HG02610 (cell line): Measurements from ENCODE around the gene MAS1L.

ENCODE experiments used
- ATAC-seq: cut with Tn5 transposase; IDR thresholded peaks from one replicate; pipeline ENCODE4 v1.9.1; 2021; ENCODE audit warnings: mild to moderate bottlenecking, moderate library complexity; ENCODE audit not compliant: unreplicated experiment

MAS1L gene, protein sequence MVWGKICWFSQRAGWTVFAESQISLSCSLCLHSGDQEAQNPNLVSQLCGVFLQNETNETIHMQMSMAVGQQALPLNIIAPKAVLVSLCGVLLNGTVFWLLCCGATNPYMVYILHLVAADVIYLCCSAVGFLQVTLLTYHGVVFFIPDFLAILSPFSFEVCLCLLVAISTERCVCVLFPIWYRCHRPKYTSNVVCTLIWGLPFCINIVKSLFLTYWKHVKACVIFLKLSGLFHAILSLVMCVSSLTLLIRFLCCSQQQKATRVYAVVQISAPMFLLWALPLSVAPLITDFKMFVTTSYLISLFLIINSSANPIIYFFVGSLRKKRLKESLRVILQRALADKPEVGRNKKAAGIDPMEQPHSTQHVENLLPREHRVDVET

DNA sequence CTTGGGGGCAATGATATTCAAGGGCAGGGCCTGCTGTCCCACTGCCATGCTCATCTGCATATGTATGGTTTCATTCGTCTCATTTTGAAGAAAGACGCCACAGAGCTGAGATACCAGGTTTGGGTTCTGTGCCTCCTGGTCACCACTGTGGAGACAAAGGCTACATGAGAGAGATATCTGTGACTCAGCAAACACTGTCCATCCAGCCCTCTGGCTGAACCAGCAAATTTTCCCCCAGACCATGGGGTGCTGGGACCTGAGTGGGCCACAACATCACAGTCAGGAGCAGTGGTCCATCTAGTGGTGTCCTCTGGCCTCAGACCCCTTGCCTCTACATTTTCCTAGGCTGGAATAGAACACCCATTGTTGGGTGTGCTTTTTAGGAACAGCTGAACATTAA, at the start of gene MAS1L:
Gene MAS1L, minus strand, starts transcription at position 297 of the 400 bp plus-strand sequence. Its CDS starts 54 bp downstream, at position 243.
- ATAC-seq: no peak

DNA sequence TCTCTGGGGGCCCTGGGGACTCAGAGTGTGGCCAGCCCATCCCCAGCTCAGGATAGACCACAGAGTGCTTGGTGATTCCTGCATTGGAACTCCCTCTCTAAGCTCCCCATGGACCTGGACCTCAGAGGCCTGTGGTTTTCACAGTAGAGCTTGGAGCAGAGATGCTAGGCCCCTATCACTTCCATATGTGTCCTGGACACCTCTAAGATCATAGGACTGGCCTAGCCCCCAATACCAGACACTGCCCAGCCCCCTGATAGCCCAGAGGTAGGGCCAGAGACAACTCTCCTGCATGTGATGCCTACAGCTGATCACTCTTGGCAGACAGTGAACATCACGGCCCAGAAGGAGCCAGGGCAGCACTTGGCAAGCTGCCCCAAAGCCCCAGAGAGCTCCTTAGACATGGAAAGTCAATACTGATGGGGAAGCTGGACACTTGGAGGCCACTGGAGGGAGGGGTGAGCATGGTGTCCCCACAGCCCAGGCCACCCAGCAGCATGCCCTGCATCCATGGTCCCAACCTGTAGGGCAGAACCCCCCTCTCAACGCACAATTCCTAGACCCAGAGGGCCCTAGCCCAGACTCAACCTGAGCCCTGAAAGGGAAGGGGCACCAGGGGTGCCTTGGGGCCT, 44.7 kb upstream of the MAS1L start:
- ATAC-seq: no peak

DNA sequence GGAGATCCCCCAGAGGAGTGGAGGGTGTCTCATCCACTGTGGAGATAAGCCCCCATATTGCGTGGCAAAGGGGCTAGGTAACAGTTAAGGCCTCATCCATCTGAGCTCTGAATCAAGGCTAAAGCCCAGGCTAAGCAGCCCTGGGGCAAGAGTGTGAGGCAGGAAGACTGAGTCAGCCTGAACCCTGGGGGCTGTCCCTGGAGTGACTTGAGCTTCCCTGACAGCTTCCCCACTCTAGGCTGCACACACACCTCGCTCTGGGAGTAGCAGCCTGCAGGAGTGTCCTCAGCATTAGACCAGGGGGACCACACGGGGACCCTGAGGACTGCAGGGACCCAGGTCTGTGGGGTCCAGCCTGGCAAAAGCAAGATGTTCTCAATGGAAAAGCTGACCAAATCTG, 43.9 kb upstream of the MAS1L start:
- ATAC-seq: peak; percentile 56

DNA sequence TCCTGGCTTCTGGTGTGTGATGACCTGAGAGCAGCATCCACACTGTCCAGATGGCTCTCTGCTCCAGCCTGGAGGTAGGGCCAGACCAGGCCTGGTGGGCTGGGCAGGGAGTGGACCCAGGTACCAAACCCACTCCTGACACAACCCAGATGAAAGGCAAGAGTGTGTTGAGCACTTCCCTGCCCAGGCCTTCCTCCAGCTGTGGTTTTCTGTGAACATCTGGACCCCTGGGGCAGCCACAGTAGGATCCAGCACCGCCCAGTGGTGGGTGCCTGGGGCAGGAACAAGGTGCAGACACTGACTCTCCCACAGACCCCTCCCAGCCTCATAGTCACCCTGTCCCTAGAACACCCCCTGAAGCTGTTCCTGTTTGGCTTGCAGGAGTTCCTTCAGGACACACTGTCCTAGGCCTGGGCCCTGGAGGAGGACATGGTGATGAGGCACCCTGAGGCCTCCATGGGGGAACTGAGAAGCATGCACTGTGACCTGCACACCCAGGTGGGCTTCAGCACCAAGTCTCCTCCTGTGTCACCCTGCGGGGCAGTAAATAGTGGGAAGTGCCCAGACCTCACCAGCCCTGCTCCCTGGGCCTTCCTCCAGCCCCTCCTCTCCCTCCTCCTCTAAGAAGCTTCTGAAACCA, 43.0 kb upstream of the MAS1L start:
- ATAC-seq: no peak

DNA sequence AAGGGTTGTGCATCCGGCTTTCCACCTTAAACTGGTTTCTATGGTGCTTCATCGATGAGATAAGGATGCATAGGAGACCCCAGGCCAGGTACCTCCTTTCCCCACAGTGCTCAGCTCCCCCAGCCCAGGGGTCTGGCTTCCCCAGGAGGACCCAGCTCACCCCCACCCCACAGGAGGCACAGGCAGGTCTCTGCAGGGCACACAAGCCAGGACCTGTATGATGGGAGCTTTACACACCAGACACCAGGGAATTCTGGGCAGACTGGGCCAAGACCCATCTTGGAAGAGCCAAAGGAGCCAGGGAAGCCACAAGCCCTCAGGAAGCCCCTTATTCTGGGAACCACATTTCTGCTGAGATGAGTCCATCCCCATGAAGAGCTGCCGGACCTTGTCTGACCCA, 42.2 kb upstream of the MAS1L start:
- no peak for ATAC-seq

DNA sequence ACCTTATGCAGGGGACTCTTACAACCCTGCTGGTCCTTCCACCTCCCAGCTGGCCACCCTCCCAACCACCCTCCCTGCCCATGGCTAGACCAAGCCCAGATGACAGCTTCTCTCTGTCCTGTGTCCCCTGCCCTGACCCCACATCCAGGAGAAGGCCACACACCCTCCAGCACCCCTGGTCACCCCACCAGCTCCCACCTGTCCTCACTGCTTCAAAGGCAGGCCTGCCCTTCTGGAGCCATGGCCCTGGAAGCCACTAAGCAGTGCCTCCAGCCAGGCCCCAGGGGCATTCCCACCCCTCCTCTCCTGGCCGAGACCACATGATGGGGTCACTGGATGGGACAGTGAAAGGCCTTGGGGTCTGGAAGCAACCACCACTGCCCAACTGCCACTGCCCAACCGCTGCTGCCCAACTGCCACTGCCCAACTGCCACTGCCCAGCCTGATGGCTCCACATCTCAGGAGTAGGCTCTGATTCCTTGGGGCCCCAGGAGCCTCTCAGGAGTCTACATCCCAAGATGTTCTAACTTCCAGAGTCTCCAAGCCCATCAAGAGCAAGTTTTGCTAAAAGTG, 41.3 kb upstream of the MAS1L start:
- no peak for ATAC-seq

DNA sequence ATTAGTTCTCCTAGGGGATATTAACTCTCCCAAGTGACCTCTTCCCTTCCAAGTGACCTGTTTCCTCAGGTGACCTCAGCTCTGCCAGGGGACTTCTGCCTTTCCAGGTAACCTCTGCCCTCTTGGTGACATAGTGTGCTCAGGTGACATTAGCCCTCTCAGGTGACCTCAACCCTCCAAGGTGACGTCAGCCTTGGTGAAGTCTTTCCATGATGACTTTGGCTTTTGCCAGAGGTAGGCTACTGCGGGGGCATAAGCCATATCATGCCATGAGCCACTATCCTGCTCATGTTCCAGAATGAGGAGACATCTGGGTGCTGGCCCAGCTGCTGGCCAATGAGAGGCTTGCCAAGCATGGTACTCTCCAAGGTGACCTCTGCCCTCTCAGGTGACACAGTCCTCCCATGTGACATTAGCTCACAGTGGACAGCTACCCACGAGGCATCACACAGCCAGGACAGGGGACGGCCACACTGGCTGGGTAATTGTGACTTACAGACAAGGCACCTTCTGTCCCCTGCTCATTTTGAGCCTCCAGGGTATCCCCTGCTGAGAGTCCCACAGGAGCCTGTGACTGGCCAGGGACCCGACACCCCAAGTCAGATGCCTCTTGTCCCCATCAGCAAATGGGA, 40.7 kb upstream of the MAS1L start:
- ATAC-seq: no peak

DNA sequence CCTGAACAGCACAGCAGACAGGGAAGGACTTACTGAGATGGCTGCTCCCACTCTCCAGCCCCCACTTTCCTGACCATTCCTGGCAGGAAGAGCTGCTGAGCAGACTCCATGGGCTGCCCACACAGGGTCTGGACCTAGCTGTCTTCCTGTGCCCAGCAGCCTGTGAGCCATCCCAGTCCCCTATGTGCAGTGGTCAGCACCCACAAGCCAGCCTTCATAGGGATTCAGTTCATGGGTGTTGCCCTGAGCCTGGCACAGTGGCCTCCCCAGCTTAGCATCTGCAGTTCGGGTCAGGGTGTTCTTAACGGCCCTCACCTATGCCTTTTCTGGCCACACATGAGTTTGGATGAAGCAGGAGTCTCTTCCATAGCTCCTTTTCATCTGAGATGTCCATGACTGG, 39.8 kb upstream of the MAS1L start:
- no peak for ATAC-seq

DNA sequence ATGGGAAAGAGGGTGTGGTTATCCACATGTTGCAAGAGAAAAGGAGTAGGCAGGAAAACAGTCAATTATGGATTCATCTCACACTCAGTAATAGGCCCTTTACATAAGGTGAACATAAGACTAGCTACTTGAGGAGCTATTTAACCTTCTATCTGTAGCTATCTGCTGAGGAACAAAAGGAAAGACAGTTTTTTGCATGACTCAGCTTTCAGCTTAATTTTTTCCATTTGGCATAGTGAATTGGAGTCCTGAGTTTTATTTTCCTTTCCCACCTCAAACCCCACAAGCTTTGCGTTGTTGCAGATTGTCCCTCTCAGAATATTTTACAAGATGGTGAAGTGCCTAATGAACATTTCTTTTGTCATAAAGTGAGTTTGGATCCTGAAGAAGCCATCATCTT, 39.4 kb upstream of the MAS1L start:
- ATAC-seq: no peak

DNA sequence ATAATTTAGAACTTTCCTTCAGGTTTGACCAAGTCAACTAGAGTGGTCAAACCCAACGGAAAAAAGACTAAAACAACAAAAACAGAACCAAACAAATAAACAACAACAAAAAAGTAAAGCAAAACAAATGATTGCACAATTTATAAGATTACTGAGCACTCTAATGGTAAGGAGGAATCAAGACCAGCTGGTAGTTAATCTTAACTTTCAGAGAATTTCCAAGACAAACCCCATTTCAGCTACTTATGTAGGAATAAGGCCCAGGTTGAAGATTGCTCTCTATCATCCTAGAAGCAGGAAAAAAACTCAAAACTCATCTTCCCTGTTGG, 37.5 kb upstream of the MAS1L start:
- no peak for ATAC-seq

DNA sequence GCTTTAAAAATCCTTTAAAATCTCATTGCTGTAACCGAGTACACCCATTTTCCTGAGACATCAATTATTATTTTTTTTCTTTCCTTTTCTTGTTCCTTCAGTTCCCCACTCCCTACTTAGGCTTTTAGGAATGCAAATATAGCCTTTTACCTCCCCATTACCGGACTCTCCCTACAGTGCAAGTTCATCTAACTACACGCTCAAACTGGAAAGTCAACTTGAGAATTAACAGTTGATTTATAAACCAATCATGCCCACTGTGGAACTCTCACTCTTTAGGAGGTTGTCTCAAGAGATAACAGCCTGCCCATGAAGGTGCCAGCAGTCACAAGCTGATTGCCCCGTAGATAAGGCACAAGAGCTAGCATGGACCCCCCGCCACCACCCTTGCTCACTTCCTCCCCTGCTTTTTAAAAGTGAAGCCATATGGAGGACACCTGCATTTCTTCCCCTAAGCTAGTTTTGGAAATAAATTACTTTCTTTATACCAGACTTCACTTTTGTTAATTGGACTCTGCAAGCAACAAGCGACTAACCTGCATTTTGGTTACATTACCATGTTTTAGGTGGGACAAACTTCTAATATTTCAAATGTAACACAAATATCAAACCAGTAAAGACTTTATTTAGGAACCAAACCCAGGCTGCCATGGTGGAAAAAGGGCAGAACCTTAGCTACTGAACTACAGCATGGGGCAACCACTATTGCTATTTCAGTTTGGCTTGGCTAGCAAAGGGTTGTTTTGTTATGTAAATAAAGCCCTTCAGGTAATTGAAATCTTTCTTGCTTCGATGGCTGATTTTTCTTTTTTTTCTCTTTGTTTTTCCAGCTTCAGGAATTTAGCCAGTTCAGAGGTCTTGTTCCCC, 36.9 kb upstream of the MAS1L start:
- ATAC-seq: no peak

DNA sequence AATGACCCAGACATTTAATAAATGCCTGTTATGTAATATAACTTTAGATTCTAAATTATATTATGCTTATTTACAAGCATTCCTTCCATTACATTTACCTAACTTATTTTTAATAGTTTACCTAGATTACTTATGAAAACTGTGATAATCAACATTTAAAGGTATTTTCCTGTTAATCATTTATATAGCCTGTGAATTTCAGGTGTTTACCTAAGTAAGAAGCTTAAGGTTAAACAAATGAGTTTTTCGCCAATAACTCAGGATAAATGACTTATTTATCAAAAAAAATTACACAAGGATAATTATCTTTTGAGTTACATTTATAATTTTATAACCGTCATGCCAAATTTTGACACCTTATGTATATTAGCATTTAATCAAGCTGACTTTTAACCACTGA, 36.3 kb upstream of the MAS1L start:
- no peak for ATAC-seq

DNA sequence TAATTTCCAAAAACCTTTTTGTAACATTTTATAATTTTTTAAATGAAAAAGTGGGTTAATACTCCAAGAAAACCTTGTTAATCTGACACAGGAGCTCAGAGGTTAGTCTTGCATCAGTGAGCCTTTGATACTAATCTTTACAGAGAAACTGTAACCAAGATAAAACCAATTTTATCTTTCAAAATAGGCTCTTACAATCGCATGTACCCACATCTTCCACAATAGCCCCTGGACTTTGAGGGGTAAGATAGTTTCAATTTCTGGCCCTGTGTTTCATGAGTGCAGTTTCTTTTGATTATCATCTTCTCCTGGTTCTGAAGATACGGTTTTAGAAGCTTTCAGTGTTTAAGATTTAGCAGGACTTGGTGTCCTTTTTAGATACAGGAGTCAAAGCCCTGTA, 34.5 kb upstream of the MAS1L start:
- no peak for ATAC-seq

DNA sequence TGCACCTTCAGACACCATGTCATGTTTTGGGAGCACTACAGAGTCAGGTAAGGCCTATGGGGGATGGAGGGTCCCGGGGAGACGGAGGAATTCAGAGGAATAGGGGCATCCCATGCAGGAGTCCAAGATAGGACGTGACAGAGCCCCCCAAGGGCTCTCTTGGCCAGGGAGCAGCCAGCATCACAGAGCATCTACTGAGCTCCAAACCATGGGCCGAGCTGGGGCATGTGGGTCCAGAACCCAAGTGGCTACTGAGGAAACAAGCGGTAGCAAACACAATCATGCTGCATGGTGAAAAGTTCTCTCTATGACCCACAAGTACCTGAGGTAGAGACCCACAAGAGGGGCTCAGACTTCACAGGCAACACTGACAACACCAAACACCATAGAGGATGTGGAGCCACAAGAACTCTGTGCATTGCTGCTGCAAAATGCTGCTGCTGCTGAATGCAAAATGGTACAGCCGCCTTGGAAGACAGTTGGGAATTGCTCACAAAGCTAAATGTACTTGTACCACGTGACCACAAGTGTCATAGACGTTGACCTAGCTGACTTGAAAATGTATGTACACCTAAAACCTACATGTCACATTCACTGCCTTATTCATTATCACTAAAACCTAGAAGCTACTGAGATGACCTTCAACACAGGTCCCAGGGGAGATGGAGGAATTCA, 33.4 kb upstream of the MAS1L start:
- ATAC-seq: no peak

DNA sequence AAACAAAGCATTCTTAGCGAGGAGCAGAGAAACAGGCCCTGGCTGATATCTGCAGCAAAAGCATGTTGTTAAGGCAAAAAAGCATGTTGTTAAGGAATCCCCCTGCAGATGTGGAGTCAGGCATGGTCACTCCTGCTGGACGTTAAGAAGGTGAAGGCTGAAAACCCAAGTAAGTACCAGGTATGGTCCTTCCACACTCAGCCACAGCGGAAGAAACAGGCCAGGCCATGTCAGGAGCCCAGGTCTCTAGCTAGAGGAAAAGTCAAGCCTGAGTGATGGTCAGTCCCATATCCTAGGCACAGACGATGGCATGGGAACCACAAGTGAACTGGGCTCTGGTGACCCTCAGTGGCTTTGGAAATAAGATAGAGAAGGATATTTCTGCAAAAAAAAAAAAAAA, 32.5 kb upstream of the MAS1L start:
- no peak for ATAC-seq

DNA sequence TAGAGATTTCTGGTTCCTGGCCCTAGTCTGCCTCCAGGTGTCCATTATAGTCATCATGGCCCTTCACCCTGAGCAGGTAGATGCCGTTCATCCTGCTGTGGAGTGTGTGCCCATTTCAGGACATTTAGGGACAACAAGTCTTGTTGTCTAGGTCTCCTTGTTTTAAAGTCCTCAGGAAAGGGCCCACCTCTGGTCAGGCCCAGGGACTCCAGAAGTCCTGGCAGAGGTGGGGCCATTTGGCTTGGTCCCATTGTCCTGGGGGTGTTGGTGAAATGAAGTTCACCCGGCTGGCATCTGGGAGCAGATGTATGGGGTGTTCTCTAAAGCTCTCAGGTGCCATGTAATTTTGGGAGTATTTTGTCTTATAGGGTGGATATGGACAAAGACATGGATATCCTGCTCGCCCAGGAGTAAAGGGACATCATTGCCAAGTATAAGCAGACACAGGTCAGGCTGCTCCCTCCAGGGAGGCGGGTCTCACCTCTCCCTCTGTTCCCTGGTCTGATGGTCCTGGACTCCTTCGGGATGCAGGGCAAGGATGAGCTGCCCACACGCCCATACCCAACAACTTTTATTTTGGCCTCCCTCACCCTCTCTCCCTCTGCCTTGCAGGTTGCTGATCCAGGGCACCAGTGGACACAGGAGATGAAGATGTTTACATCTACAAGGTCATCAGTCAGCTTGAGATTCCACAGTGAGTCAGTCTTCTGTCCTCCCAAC, 31.7 kb upstream of the MAS1L start:
- no peak for ATAC-seq

DNA sequence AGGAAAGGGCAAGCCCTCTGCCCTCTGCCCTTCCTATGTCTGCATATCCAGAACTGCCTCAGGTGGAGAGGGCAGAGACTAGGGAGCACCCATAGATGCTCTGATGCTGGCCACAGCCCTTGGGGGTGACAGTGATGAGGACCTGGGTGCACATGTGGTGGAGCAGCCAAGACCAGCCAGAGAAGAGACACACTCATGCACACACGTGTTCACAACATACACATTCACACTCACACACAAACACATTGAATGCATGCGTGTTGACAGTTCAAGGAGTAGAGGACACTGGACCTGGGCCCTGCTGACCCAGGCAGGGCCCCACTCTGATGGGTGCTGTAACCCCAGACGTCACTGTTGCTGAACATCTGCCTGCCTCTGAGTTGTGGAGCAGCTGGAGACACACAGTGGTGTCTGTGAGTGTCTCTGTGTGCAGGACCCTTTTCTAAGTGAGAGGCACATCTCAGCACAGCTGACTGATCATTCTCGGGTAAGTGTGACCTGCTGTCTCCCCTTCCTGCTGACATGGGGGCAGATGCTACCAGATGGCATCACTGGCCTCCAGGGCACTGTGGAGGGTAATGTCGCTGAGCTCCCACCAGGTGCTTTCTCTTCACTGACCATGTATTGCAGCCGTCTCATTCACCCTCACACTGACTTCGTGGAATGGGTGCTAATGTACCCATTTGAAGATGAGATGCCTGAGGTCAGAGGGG, 30.1 kb upstream of the MAS1L start:
- no peak for ATAC-seq

DNA sequence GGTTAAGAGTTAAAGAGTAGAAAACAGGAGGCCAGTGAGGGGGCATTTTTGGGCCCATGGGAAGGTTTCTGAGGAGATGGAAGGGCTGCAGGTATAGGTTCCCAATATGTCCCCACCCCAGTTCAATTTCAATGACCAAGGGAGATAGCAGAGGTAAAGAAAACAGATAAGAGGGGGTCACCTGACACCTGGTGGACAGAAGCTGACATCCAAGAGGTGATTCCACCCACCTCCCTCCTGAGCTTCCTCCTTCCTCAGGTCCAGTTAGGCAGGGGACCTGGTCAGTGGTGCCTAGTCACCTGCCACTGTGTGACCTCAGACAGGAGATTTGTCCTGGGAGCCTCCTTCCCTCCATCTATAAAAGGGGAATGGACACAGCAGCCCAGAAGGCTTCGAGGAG, 29.5 kb upstream of the MAS1L start:
- ATAC-seq: no peak

DNA sequence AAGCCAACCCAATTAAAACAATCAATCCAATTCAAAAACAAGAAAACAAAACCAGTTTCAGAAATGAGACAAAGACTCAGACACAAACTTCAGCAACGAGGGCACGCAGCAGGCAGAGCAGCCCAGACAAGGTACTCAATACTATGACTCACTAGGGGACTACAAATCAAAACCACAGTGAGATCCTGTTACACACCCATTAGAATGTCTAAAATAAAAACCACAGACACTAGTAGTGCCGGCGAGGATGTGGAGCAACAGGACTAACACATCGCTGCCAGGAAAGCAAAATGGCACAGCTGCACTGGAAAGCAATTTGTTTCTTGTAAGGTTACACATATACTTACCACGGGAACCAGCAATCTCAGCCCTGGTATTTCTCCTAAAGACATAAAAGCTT, 28.4 kb upstream of the MAS1L start:
- ATAC-seq: no peak
